ENCODE results near the gene HMG20A. TPM values are rescaled to one million over a fixed set of nuclear protein-coding genes. Genes with fewer than 3 reads are reported as not detected.

HMG20A gene
- total RNA-seq, 1 experiment from 2014 or later: 62.2 TPM

- Mint-ChIP-seq H3K4me3 (no peak overlapping the region), H3K9me3 (no peaks in the 10 kb centered on the region), H3K4me1 (peaks cover 40% of the 10 kb centered on the region), H3K27ac (no peak overlapping the region), H3K36me3 (no peaks in the 10 kb centered on the region), H3K27me3 (ENCODE audit: low read depth) (no peaks in the 10 kb centered on the region; the same call in none of the 2 replicates)
- no peak for ATAC-seq
- TF ChIP-seq E2F1 (CRISPR knock-in tag; IDR thresholded peaks at IDR 0.05) (no peak), ZNF121 (CRISPR knock-in tag; IDR thresholded peaks at IDR 0.05) (peak; percentile 57; the same call in 1 of the 2 replicates)
- POLR2A ChIA-PET: interaction anchor here (0.6 kb wide), 1 partner anchor 116 kb away, joined by 5 read pairs; no protein-coding TSS in a partner anchor
- CTCF ChIA-PET: no interaction called here
- DNase-seq (ENCODE audit: low spot score): no peak
Measured at GRCh38 chr15:77413699-77414349, 6.9 kb upstream of the HMG20A start.

- DNase-seq (ENCODE audit: low spot score) (no peak), ATAC-seq (no peak)
- Mint-ChIP-seq H3K9me3 (no peaks in the 10 kb centered on the region), H3K4me1 (peaks cover 37% of the 10 kb centered on the region), H3K4me3 (no peak overlapping the region), H3K27ac (no peak overlapping the region), H3K36me3 (0 out of 2 replicates have a peak, but pooled peaks cover 2% of the 10 kb centered on the region), H3K27me3 (ENCODE audit: low read depth) (no peaks in the 10 kb centered on the region; the same call in none of the 2 replicates)
- no peak for TF ChIP-seq FOXP4 (CRISPR knock-in tag; IDR thresholded peaks at IDR 0.05)
- TF ChIP-seq ZNF423 (CRISPR knock-in tag; IDR thresholded peaks at IDR 0.05): no peak
- no peak for TF ChIP-seq SMAD3 (CRISPR knock-in tag; IDR thresholded peaks at IDR 0.05; ENCODE audit: borderline replicate concordance)
- TF ChIP-seq EMX1 (CRISPR knock-in tag; IDR thresholded peaks at IDR 0.05): no peak
- no peak for TF ChIP-seq E2F5 (CRISPR knock-in tag; IDR thresholded peaks at IDR 0.05)
- TF ChIP-seq E2F4 (CRISPR knock-in tag; IDR thresholded peaks at IDR 0.05; ENCODE audit: borderline replicate concordance, low read depth): no peak
- TF ChIP-seq ELF4 (CRISPR knock-in tag; IDR thresholded peaks at IDR 0.05; ENCODE audit: low read depth): no peak
- TF ChIP-seq PRRX2 (CRISPR knock-in tag; IDR thresholded peaks at IDR 0.05): no peak
- TF ChIP-seq ATF6 (CRISPR knock-in tag; IDR thresholded peaks at IDR 0.05): no peak
- TF ChIP-seq KAT7 (CRISPR knock-in tag; IDR thresholded peaks at IDR 0.05; ENCODE audit: borderline replicate concordance): no peak
- TF ChIP-seq ZNF219 (CRISPR knock-in tag; IDR thresholded peaks at IDR 0.05; ENCODE audit: borderline replicate concordance): no peak
- TF ChIP-seq ZNF121 (CRISPR knock-in tag; IDR thresholded peaks at IDR 0.05): no peak
- no peak for TF ChIP-seq ZNF232 (CRISPR knock-in tag; IDR thresholded peaks at IDR 0.05)
- TF ChIP-seq NR1H2 (CRISPR knock-in tag; IDR thresholded peaks at IDR 0.05): no peak
- ChIA-PET POLR2A (no interaction called here), CTCF (no interaction called here)
Measured at GRCh38 chr15:77414789-77415442, 5.8 kb upstream of the HMG20A start.

Measured in WTC11 (cell line).